GM08714 (cell line): ENCODE results near the gene FXYD7.
A peak's percentile ranks its signal among the peaks of the same experiment; 100 is the strongest.

Experiments
- H3K4me3 ChIP-seq: fragments of 200-500 bp; sonication (Bioruptor generic); 2 replicates; pipeline ENCODE4 v1.5.1; 2014; ENCODE audit warnings: mild to moderate bottlenecking, low read length, inconsistent platforms
- ZNF274 ChIP-seq: IDR thresholded peaks from 2 replicates; pipeline ENCODE4 v1.6.1; 2012; ENCODE audit warnings: mild to moderate bottlenecking, low read depth, low read length

The FXYD7 gene

GRCh38 chr19:35154525-35155406 is 11.7 kb downstream of the FXYD7 start, which contains the start of gene FXYD5:
Gene FXYD5, plus strand, starts transcription at chr19:35154735. Its CDS starts 816 bp downstream, at chr19:35155551.
- H3K4me3 ChIP-seq, result peak within 1 kb of the TSS; percentile 82
- TF ChIP-seq ZNF274, result no peak

- no peak for TF ChIP-seq ZNF274
- H3K4me3 ChIP-seq, result peak overlapping the region; percentile 82
These were observed 12.4 kb downstream of the FXYD7 start for GRCh38 chr19:35155441-35155840.

DNA sequence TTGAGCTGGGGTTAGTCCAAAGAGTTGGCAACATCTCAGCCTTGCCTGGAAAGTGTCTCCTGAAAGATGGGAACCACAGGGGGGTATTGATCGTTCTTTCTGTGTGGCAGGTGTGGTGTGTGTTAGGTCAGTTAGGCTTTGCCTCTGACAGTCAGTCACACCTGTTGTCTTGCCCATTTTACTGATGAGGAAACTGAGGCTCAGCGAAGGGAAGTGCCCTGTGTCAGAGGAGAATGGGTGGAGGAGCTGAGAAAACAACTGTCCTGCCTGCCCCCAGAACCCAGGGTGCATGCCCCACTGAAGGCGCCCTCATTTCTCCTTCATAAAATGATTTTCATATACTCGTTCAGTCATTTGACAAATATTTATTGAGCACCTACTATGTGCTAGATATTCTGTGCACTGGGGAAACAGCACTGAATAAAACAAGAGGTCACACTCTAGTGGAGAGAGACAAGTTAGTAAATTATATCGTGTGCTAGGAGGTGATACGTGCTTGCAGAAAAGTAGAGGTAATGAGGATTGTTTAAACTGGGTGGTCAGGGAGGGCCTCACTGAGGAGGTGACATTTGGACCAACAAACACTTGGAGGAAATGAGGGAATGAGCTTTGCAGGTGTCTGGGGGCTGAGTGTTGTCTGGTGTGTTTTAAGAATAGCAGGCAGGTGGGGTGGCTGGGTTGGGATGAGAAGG is 13.1 kb downstream of the FXYD7 start:
- H3K4me3 ChIP-seq, result peak overlapping the region; percentile 82; the same call in 1 of the 2 replicates
- no peak for TF ChIP-seq ZNF274

DNA sequence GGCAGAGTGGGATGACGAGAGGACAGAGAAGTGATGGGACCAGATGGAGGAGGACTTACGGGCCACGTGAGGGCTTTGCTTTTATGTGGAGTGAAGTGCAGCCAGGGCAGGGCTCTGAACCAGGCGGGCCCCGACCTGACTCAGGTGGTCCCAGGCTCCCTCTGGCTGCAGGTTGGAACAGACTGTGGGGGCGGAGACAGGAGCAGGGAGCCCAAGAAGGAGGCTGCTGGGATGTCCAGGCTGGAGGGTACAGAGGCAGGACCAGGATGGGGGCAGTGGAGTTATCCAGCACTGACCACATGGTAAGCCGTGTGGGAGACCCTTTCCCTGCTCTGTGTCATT is 13.6 kb downstream of the FXYD7 start:
- no peak for TF ChIP-seq ZNF274
- H3K4me3 ChIP-seq, result no peak overlapping the region

- no peak for TF ChIP-seq ZNF274
- H3K4me3 ChIP-seq, result no peak overlapping the region
These were observed 14.4 kb downstream of the FXYD7 start for GRCh38 chr19:35157431-35157830.

DNA sequence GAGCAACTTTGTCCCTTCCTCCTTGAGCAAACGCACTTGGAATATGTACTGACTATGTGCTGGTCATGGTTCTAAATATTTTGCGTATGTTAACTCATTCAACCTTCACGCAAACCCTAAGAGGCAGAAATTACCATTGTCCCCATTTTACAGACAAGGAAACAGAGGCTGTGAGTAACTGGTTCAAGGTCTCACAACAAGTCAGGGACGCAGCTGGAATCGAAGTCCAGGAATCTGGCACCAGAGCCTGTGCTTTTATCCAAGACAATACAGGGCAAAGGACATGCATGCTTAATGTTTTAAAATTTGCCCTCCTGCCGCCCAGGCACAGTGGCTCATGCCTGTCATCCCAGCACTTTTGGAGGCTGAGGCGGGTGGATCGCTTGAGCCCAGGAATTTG is 16.6 kb downstream of the FXYD7 start:
- no peak for TF ChIP-seq ZNF274
- no peak overlapping the region for H3K4me3 ChIP-seq

- no peak overlapping the region for H3K4me3 ChIP-seq
- no peak for TF ChIP-seq ZNF274
These were observed 17.8 kb downstream of the FXYD7 start for GRCh38 chr19:35160629-35161433.

DNA sequence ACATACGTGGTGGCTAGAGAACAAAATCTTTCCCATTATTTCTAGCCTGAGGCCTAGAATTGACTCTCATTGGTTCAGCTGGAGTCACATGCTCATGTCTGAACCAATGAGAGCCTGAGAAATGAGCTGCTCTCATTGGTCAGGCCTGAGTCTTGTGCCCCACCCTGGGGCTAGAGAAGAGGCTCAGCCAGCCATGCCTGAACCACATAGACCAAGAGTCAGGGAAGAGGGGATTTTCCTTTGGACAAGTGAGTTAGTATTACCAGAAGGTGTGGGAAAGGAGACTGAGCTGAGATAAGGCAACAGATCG is 18.3 kb downstream of the FXYD7 start:
- H3K4me3 ChIP-seq, result no peak overlapping the region
- TF ChIP-seq ZNF274, result no peak

DNA sequence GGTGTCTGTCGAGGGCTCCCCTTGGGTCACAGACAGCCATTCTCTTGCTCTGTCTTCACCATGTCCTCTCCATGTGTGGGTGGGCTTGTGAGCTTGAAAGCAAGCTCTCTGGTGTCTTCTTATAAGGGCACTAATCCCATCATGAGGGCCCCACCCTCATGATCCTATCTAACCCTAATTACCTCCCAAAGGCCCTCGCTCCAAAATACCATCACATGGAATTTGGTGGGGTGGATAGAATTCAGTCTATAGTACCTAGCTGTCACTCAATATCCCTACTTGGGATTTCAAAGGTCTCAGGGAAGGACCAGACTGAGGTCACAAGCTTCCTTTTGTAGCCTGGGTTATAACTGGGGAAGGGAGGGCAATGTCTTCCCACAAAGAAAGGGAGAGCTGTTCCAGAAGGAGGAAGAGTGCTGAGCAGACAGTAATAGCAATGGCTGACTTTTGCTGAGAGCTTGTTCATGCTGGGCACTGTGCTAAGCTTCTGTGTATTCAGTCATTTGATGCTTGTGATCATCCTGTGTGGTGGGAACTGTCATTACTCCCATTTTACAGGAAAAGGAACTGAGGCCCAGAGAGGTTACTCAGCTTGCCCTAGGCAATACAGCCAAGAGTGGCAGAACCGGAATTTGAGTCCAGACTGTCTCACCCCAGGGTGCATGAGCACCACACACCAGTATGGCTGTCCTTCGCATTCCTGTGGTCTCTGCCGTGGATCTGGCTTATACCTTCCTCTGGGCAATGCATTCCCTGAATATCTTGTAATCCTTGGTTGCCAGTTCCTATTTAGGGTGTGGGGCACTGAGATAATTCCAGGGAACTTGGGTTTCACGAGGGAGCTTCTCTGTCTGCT is 19.6 kb downstream of the FXYD7 start:
- no peak overlapping the region for H3K4me3 ChIP-seq
- no peak for TF ChIP-seq ZNF274

DNA sequence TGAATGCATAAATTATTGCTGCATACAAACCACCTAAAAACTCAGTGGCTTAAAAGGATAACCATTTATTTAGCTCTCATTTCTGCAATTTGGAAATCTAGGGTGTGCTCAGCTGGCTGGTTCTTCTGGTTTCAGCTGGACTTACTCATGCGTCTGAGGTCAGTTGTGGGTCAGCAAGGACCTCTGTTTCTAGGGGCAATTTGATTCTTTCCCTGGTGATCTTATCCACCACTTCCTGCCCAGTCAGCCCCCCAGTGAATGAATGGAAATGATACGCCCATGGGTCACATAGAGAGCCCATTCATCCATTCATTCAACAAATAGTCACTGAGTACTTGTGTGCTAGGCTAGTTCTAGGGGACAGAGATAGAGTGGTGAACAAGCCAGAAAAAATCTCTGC is 21.4 kb downstream of the FXYD7 start:
- H3K4me3 ChIP-seq, result no peak overlapping the region
- TF ChIP-seq ZNF274, result no peak

DNA sequence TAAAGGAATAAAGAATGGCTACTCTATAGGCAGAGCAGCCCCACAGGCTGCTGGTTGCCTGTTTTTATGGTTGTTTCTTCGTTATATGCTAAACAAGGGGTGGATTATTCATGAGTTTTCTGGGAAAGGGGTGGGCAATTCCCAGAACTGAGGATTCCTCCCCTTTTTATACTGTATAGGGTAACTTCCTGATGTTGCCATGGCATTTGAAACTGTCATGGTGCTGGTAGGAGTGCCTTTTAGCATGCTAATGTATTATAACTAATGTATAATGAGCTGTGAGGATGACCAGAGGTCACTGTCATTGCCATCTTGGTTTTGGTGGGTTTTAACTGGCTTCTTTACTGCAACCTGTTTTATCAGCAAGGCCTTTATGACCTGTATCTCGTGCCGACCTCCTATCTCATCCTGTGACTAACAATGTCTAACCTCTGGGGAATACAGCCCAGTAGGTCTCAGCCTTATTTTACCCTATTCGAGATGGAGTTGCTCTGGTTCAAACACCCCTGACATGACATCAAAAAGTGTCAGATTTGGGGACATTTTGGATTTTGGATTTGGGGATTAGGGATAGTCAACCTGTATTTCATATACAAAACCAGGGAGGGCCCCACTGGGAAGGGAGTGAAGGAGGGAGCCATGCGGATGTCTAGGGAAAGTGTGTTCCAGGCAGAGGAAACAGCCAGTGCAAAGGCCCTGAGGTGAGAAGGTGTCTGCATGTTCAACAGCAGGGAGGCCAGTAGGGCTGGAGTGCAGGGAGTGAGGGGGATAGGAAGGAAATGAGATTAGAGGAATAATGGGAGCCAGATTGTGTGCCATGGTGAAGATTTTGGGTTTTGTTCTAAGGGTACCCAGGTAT is 22.4 kb downstream of the FXYD7 start:
- TF ChIP-seq ZNF274, result no peak

DNA sequence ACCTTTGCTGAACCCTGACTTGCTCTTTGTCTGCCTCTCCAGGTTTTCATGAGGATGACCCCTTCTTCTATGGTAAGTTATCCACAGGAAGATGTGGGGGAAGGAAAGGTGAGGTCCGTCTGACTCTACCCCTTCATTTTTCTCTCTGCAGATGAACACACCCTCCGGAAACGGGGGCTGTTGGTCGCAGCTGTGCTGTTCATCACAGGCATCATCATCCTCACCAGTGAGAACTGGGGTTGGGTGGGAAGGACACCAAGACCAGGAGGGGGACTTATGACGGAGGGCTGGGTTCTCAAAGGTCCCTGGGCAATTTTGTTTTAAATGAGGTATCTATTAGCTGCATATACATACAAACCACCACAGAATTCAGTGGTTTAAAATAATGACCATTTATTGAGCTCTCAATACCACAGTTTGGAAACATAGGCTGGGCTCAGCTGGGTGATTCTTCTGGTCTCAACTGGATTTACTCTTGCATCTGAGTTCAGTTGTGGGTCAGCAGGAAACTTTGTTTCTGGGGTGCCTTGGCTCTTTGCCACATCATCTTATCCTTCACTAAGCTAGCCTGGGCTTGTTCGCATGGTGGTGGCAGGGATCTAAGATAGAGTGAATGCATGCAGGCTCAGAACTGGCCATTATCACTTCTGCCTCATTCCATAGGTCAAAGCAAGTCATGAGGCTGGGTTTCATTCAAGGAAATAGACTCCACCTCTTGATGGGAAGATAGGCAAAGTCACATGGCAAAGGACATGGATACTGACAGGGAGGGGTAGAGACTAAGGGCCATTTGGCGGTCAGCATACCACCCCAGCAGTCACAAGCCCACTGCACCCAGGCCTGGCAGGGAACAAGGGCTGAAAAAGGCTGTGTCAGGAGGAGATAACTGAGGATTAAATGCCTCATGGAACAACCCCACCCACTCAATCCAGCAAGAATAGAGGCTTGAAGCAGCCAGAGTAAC is 23.3 kb downstream of the FXYD7 start:
- TF ChIP-seq ZNF274, result no peak
- H3K4me3 ChIP-seq, result no peak overlapping the region

More for the DNA sequence above, 22.4 kb downstream of the FXYD7 start:
- H3K4me3 ChIP-seq, result no peak overlapping the region
